K562 (cell line): ENCODE data around the gene EFCAB5. TPM values are rescaled to one million over a fixed set of nuclear protein-coding genes. Genes with fewer than 3 reads are reported as not detected.

Experiments
- ATAC-seq: fragments of 200-7000 bp; cut with Tn5 transposase; 3 replicates; pipeline ENCODE4 v1.9.1; 2020; ENCODE audit warnings: moderate library complexity
- BruUV-seq: library from RNA; stranded (reverse); fragments of 400-500 nt; replicated peaks from 2 replicates; lab custom pipeline; 2021; lab: Mats Ljungman, UMichigan
- CTCF ChIA-PET: fragments of 300-600 bp; formaldehyde crosslinking; extraction: SDS; loops from one replicate; lab custom pipeline; 2021; ENCODE audit warnings: low intra/inter-chr PET ratio; lab: Yijun Ruan, JAX
- POLR2A ChIA-PET: fragments of 300-600, 350-650 bp; sonication (Branson Sonifier 250); formaldehyde crosslinking; extraction: SDS; loops from one replicate; lab custom pipeline; 2021; ENCODE audit warnings: antibody characterized with exemption, inconsistent platforms; lab: Yijun Ruan, JAX
- DNase-seq, 4 experiments: peaks; one replicate each; pipeline versions ENCODE4 v3.0.0 to v3.0.0-alpha.2; 2011 to 2018; ENCODE audit warnings: low spot score in 3 of 4, mixed read lengths in 3 of 4; ENCODE audit errors: extremely low read depth in 1 of 4
- FAIRE-seq: peaks from 2 replicates; lab custom pipeline; 2011; peaks lifted over from hg19 to GRCh38; lab: Jason Lieb, UNC
- H2AFZ ChIP-seq: 2 replicates; pipeline ENCODE4 v1.6.0; 2011; ENCODE audit warnings: low read depth, low read length, control low read depth, inconsistent platforms
- H3K27ac ChIP-seq: fragments of 200-600 bp; 3 replicates; pipeline ENCODE4 v1.8.0; 2011; ENCODE audit warnings: low read depth, mild to moderate bottlenecking, control low read depth, inconsistent platforms, low read length, moderate library complexity, mixed read lengths; ENCODE audit errors: extremely low read depth
- H3K27me3 ChIP-seq, 2 experiments: fragments of 300-600 bp in 1 of 2; 2 replicates in 1 of 2; 3 replicates in 1 of 2; pipeline versions ENCODE4 v1.6.0 to v1.8.0; 2011; ENCODE audit warnings: inconsistent platforms in 2 of 2, low read length in 2 of 2, mild to moderate bottlenecking in 1 of 2, mixed read lengths in 1 of 2, moderate library complexity in 1 of 2; ENCODE audit not compliant: control insufficient read depth in 2 of 2, insufficient read depth in 2 of 2
- H3K36me3 ChIP-seq: fragments of 300-600 bp; 3 replicates; pipeline ENCODE4 v1.8.0; 2011; ENCODE audit warnings: mild to moderate bottlenecking, low read length, inconsistent platforms; ENCODE audit not compliant: control insufficient read depth, insufficient read depth
- H3K4me1 ChIP-seq, 2 experiments: fragments of 200-600 bp in 1 of 2; replicated peaks in 1 of 2; 2 replicates in 1 of 2; 3 replicates in 1 of 2; pipeline versions ENCODE4 v1.5.1 to v1.8.0; 2011; ENCODE audit warnings: inconsistent platforms in 2 of 2, low read length in 2 of 2, mild to moderate bottlenecking in 1 of 2, mixed read lengths in 1 of 2, moderate library complexity in 1 of 2; ENCODE audit not compliant: control insufficient read depth in 2 of 2, insufficient read depth in 2 of 2
- H3K4me2 ChIP-seq: 2 replicates; pipeline ENCODE4 v1.6.1; 2011; ENCODE audit warnings: low read length, control low read depth, inconsistent platforms, mixed read lengths; ENCODE audit not compliant: insufficient read depth
- H3K4me3 ChIP-seq: fragments of 200-600 bp; sonication (generic), shearing (Covaris generic); 2 replicates; pipeline ENCODE4 v1.5.1; 2016; ENCODE audit warnings: control low read depth, inconsistent platforms
- H3K79me2 ChIP-seq: fragments of 200-600 bp; 3 replicates; pipeline ENCODE4 v1.8.0; 2011; ENCODE audit warnings: low read length, inconsistent platforms; ENCODE audit not compliant: control insufficient read depth, insufficient read depth
- H3K9ac ChIP-seq, 2 experiments: 2 replicates each; pipeline versions ENCODE4 v1.6.0 to v1.6.1; 2011; ENCODE audit warnings: low read depth in 2 of 2, low read length in 2 of 2, control low read depth in 1 of 2, inconsistent platforms in 1 of 2, mild to moderate bottlenecking in 1 of 2, mixed read lengths in 1 of 2; ENCODE audit not compliant: insufficient read depth in 1 of 2
- H3K9me1 ChIP-seq: one replicate; pipeline ENCODE4 v1.6.0; 2011; ENCODE audit warnings: inconsistent platforms, mild to moderate bottlenecking, low read length, moderate library complexity; ENCODE audit not compliant: control insufficient read depth, insufficient read depth
- H3K9me3 ChIP-seq: replicated peaks from 2 replicates; pipeline ENCODE4 v1.5.1; 2011; ENCODE audit warnings: low read depth, low read length, inconsistent platforms; ENCODE audit not compliant: control insufficient read depth, insufficient read depth
- H4K20me1 ChIP-seq: replicated peaks from 2 replicates; pipeline ENCODE4 v1.6.1; 2011; ENCODE audit warnings: low read length, inconsistent platforms, mixed read lengths; ENCODE audit not compliant: control insufficient read depth, insufficient read depth
- DNMT1 ChIP-seq: fragments of 450-650 bp; IDR thresholded peaks from 2 replicates; pipeline ENCODE4 v1.6.1; 2016; ENCODE audit warnings: antibody characterized with exemption, mild to moderate bottlenecking
- HOXB6 ChIP-seq: fragments of 250-450 bp; sonication (Bioruptor Pico); IDR thresholded peaks from 2 replicates; pipeline ENCODE4 v1.5.1; 2022; ENCODE audit warnings: mild to moderate bottlenecking, borderline replicate concordance
- NR2C2 ChIP-seq, 2 experiments: fragments of 200-800 bp in 1 of 2; sonication (Bioruptor generic) in 1 of 2; sonication (generic) in 1 of 2; formaldehyde crosslinking in 1 of 2; IDR thresholded peaks; 2 replicates each; pipeline versions ENCODE4 v1.6.1 to v1.8.0; 2016 to 2022; ENCODE audit warnings: mild to moderate bottlenecking in 1 of 2, missing compliant biosample characterization in 1 of 2, missing genetic modification characterization in 1 of 2, missing genetic modification reagents in 1 of 2
- PHB2 ChIP-seq: fragments of 450-650 bp; IDR thresholded peaks from 2 replicates; pipeline ENCODE4 v1.6.1; 2017; ENCODE audit warnings: low read depth
- ZNF583 ChIP-seq: fragments of 250-450 bp; sonication (Bioruptor Pico); IDR thresholded peaks from 2 replicates; pipeline ENCODE4 v1.4.0; 2020
- WGBS: fragments of 100-300 bp; shearing (Covaris generic); methylation state at CpG from one replicate; pipeline ENCODE4 v1.1.6; 2016; ENCODE audit warnings: low coverage, mixed read lengths; ENCODE audit not compliant: insufficient coverage; ENCODE audit errors: missing lambda C conversion rate; 5-methylcytosine and 5-hydroxymethylcytosine counted together
- in situ Hi-C: fragments of 300-500 bp; cut with MboI; formaldehyde crosslinking; loops from 4 replicates; pipeline ENCODE4 v1.15.0; 2018; ENCODE audit warnings: inconsistent platforms, mixed read lengths
- intact Hi-C: fragments of 100-400 bp; cut with micrococcal nuclease; formaldehyde crosslinking; loops from 2 replicates; pipeline ENCODE4 v1.14.2; 2022
- polyA plus RNA-seq, 8 experiments: library from polyadenylated mRNA; depleted of rRNA in 4 of 8; stranded (reverse) in 5 of 8; unstranded in 3 of 8; fragments of >200 nt; fragmentation: Nextera tagmentation in 2 of 8; fragmentation: Illumina TruSeq in 1 of 8; extraction: Ambion mirVana in 2 of 8; extraction: Trizol in 1 of 8; gene quantifications; 2 replicates each; pipeline versions ENCODE4 v1.2.1 to v1.2.3, GENCODE V29; 2011 to 2014; ENCODE audit warnings: inconsistent platforms in 1 of 8, missing spikeins in 1 of 8
- total RNA-seq, 7 experiments: library from RNA; depleted of rRNA in 6 of 7; stranded (reverse); fragments of >200 nt in 6 of 7; fragmentation: Illumina TruSeq in 2 of 7; extraction: Trizol in 2 of 7; gene quantifications; 2 replicates each; pipeline versions ENCODE4 v1.2.1 to v1.2.3, GENCODE V29; 2011 to 2021; ENCODE audit warnings: low replicate concordance in 1 of 7
- TF ChIP-seq, protein P1 (sequence below): sonication (generic); formaldehyde crosslinking; IDR thresholded peaks from 2 replicates; pipeline ENCODE4 v1.9.0; 2022; ENCODE audit warnings: mild to moderate bottlenecking, missing genetic modification reagents
- TF ChIP-seq, protein P2 (sequence below): fragments of 450-650 bp; IDR thresholded peaks from 2 replicates; pipeline ENCODE4 v1.6.1; 2016
- TF ChIP-seq, protein P3 (sequence below): sonication (generic); formaldehyde crosslinking; IDR thresholded peaks from 2 replicates; pipeline ENCODE4 v1.8.1; 2023; ENCODE audit warnings: mild to moderate bottlenecking, missing genetic modification reagents
- TF ChIP-seq, protein P4 (sequence below): fragments of 250-450 bp; sonication (Bioruptor Pico); IDR thresholded peaks from 2 replicates; pipeline ENCODE4 v1.8.0; 2021; ENCODE audit warnings: moderate library complexity, mild to moderate bottlenecking, inconsistent platforms

EFCAB5 gene
- total and polyA plus RNA-seq, 9 of the 15 experiments (the other 6 are each of a cell fraction or from before 2014, with no cell fraction given), result 0.06 to 0.11 TPM; not detected in 7

DNA sequence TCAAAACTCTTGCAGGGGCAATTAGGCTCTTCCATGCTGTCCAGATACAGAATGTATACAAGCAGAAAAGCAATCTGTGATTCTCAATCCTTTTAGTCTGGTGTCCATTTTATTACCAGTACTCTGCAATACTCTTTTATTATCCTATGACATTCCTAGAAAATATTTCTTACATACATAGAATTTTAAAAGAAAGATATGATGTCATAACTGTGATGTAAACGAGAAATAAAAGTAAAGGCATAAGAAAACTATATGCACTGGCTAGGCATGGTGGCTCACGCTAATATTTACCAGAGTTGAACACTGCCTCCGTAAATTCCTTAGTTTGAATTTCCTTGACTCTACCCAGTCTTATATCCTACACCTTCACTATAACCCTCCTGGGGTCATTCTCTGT is 55.0 kb downstream of the EFCAB5 start:
- H3K4me2 ChIP-seq, result no peak overlapping the region
- no peaks in the 10 kb centered on the region for H3K79me2 ChIP-seq
- WGBS, result 4% methylated on average over 3 of the region's 3 CpGs
- H3K9me3 ChIP-seq, result no peaks in the 10 kb centered on the region
- H2AFZ ChIP-seq, result no peak overlapping the region
- H4K20me1 ChIP-seq, result no peaks in the 10 kb centered on the region
- FAIRE-seq (no peak), ATAC-seq (no peak), DNase-seq (no peak)
- H3K27me3 ChIP-seq, result no peaks in the 10 kb centered on the region; a peak in 2 of 5 replicates
- H3K4me1 ChIP-seq, result no peaks in the 10 kb centered on the region
- BruUV-seq, result no TSS peak
- no peaks in the 10 kb centered on the region for H3K9me1 ChIP-seq
- POLR2A ChIA-PET, result no interaction called here
- TF ChIP-seq, protein P1, sequence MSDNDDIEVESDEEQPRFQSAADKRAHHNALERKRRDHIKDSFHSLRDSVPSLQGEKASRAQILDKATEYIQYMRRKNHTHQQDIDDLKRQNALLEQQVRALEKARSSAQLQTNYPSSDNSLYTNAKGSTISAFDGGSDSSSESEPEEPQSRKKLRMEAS, result no peak
- TF ChIP-seq, protein P2, sequence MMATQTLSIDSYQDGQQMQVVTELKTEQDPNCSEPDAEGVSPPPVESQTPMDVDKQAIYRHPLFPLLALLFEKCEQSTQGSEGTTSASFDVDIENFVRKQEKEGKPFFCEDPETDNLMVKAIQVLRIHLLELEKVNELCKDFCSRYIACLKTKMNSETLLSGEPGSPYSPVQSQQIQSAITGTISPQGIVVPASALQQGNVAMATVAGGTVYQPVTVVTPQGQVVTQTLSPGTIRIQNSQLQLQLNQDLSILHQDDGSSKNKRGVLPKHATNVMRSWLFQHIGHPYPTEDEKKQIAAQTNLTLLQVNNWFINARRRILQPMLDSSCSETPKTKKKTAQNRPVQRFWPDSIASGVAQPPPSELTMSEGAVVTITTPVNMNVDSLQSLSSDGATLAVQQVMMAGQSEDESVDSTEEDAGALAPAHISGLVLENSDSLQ, result no peak
- TF ChIP-seq, protein P3, sequence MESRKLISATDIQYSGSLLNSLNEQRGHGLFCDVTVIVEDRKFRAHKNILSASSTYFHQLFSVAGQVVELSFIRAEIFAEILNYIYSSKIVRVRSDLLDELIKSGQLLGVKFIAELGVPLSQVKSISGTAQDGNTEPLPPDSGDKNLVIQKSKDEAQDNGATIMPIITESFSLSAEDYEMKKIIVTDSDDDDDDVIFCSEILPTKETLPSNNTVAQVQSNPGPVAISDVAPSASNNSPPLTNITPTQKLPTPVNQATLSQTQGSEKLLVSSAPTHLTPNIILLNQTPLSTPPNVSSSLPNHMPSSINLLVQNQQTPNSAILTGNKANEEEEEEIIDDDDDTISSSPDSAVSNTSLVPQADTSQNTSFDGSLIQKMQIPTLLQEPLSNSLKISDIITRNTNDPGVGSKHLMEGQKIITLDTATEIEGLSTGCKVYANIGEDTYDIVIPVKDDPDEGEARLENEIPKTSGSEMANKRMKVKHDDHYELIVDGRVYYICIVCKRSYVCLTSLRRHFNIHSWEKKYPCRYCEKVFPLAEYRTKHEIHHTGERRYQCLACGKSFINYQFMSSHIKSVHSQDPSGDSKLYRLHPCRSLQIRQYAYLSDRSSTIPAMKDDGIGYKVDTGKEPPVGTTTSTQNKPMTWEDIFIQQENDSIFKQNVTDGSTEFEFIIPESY (CRISPR knock-in tag), result no peak
- TF ChIP-seq PHB2, result no peak
- TF ChIP-seq ZNF583 (CRISPR knock-in tag), result no peak
- no peak for TF ChIP-seq NR2C2 (CRISPR knock-in tag; IDR thresholded peaks at IDR 0.05)
- TF ChIP-seq NR2C2 (tag; IDR thresholded peaks at IDR 0.05), result no peak
- no peak for TF ChIP-seq DNMT1
- TF ChIP-seq HOXB6 (CRISPR knock-in tag), result no peak
- TF ChIP-seq, protein P4, sequence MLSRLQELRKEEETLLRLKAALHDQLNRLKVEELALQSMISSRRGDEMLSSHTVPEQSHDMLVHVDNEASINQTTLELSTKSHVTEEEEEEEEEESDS (CRISPR knock-in tag), result no peak
- H3K9ac ChIP-seq, result no peak overlapping the region
- in situ Hi-C loops (no loop called here), intact Hi-C loops (no loop called here)
- no peak overlapping the region for H3K27ac ChIP-seq
- CTCF ChIA-PET, result no interaction called here
- no peaks in the 10 kb centered on the region for H3K36me3 ChIP-seq
- no peak overlapping the region for H3K4me3 ChIP-seq
